H1 (cell line): ENCODE data around the gene TBKBP1. TPM values are rescaled to one million over a fixed set of nuclear protein-coding genes. Genes with fewer than 3 reads are reported as not detected.

ENCODE experiments used
- CTCF ChIA-PET: fragments of 300-600 bp; sonication (Branson Sonifier 250); formaldehyde crosslinking; loops from one replicate; lab custom pipeline; 2021; ENCODE audit not compliant: partially characterized antibody; lab: Charles Lee
- POLR2A ChIA-PET: fragments of 300-600 bp; sonication (Branson Sonifier 250); formaldehyde crosslinking; loops from one replicate; lab custom pipeline; 2021; ENCODE audit warnings: inconsistent platforms; ENCODE audit not compliant: partially characterized antibody; lab: Charles Lee
- DNase-seq, 2 experiments: peaks; one replicate each; pipeline versions ENCODE4 v3.0.0 to v3.0.0-alpha.2; 2010 to 2022; ENCODE audit warnings: low spot score in 2 of 2, low read depth in 1 of 2, mixed read lengths in 1 of 2
- FAIRE-seq: peaks from 2 replicates; lab custom pipeline; 2011; peaks lifted over from hg19 to GRCh38; lab: Jason Lieb, UNC
- H2AFZ ChIP-seq: 2 replicates; pipeline ENCODE4 v1.8.1; 2012; ENCODE audit warnings: low read length, inconsistent platforms
- H2AK5ac ChIP-seq: 2 replicates; pipeline ENCODE4 v1.6.1; 2013; ENCODE audit warnings: low read depth, low read length
- H2BK120ac ChIP-seq: replicated peaks from 2 replicates; pipeline ENCODE3; 2013; ENCODE audit warnings: low read depth, low read length, inconsistent platforms
- H2BK12ac ChIP-seq: 2 replicates; pipeline ENCODE4 v1.6.1; 2013; ENCODE audit warnings: low read depth, low read length
- H2BK15ac ChIP-seq: 2 replicates; pipeline ENCODE4 v1.6.1; 2013; ENCODE audit warnings: low read length
- H2BK20ac ChIP-seq: 2 replicates; pipeline ENCODE4 v1.6.1; 2013; ENCODE audit warnings: low read length
- H2BK5ac ChIP-seq: 2 replicates; pipeline ENCODE4 v1.6.1; 2013; ENCODE audit warnings: low read depth, low read length
- H3K14ac ChIP-seq: 2 replicates; pipeline ENCODE4 v1.6.1; 2013; ENCODE audit warnings: inconsistent platforms; ENCODE audit not compliant: insufficient read length
- H3K18ac ChIP-seq: 2 replicates; pipeline ENCODE4 v1.6.1; 2013; ENCODE audit warnings: low read length; ENCODE audit errors: extremely low read depth
- H3K23ac ChIP-seq: 2 replicates; pipeline ENCODE4 v1.6.1; 2013; ENCODE audit warnings: inconsistent platforms; ENCODE audit not compliant: insufficient read length
- H3K23me2 ChIP-seq: 2 replicates; pipeline ENCODE4 v1.6.1; 2013; ENCODE audit warnings: low read depth, low read length
- H3K27ac ChIP-seq: 2 replicates; pipeline ENCODE4 v1.6.1; 2011; ENCODE audit warnings: low read depth, low read length, inconsistent platforms
- H3K27me3 ChIP-seq, 4 experiments: replicated peaks in 1 of 4; 1 replicate in 1 of 4; 2 replicates in 3 of 4; pipeline versions ENCODE4 v1.6.1 to v1.8.1; 2011 to 2013; ENCODE audit warnings: low read length in 3 of 4, mild to moderate bottlenecking in 3 of 4, inconsistent platforms in 2 of 4, mixed read lengths in 2 of 4, moderate library complexity in 1 of 4; ENCODE audit not compliant: control insufficient read depth in 3 of 4, insufficient read depth in 3 of 4; ENCODE audit errors: extremely low read depth in 1 of 4
- H3K36me3 ChIP-seq, 4 experiments: 2 replicates each; pipeline versions ENCODE4 v1.6.1 to v1.8.1; 2011 to 2013; ENCODE audit warnings: mild to moderate bottlenecking in 4 of 4, low read length in 3 of 4, moderate library complexity in 2 of 4, control low read depth in 1 of 4, inconsistent platforms in 1 of 4; ENCODE audit not compliant: insufficient read depth in 4 of 4, control insufficient read depth in 2 of 4
- H3K4ac ChIP-seq: replicated peaks from 2 replicates; pipeline ENCODE3; 2013; ENCODE audit warnings: low read length, low read depth, mixed read lengths, inconsistent platforms; ENCODE audit not compliant: insufficient read length
- H3K4me1 ChIP-seq, 4 experiments: replicated peaks in 1 of 4; 1 replicate in 1 of 4; 2 replicates in 3 of 4; pipeline versions ENCODE4 v1.6.1 to v1.8.1; 2011 to 2013; ENCODE audit warnings: low read length in 3 of 4, inconsistent platforms in 2 of 4, mixed read lengths in 1 of 4; ENCODE audit not compliant: insufficient read depth in 4 of 4, control insufficient read depth in 3 of 4
- H3K4me2 ChIP-seq, 2 experiments: 2 replicates each; pipeline versions ENCODE4 v1.6.1 to v1.8.1; 2011 to 2013; ENCODE audit warnings: low read depth in 2 of 2, low read length in 2 of 2, control low read depth in 1 of 2, inconsistent platforms in 1 of 2, mild to moderate bottlenecking in 1 of 2; ENCODE audit not compliant: insufficient read depth in 1 of 2
- H3K4me3 ChIP-seq, 4 experiments: fragments of 200-600, 300-600 bp in 1 of 4; sonication (generic), shearing (Covaris generic), sonication (Bioruptor Twin) in 1 of 4; 2 replicates each; pipeline versions ENCODE4 v1.5.1 to v1.8.1; 2011 to 2016; ENCODE audit warnings: low read length in 4 of 4, low read depth in 3 of 4, control low read depth in 2 of 4, inconsistent platforms in 2 of 4, mild to moderate bottlenecking in 2 of 4, mixed read lengths in 1 of 4, moderate library complexity in 1 of 4; ENCODE audit not compliant: insufficient read depth in 2 of 4; ENCODE audit errors: extremely low read depth in 1 of 4
- H3K56ac ChIP-seq: replicated peaks from 2 replicates; pipeline ENCODE3; 2013; ENCODE audit warnings: low read depth, mild to moderate bottlenecking, mixed read lengths, low read length, inconsistent platforms; ENCODE audit not compliant: insufficient read length
- H3K79me1 ChIP-seq: 2 replicates; pipeline ENCODE4 v1.6.1; 2013; ENCODE audit warnings: low read depth, low read length, control low read depth
- H3K79me2 ChIP-seq, 2 experiments: 2 replicates each; pipeline versions ENCODE4 v1.6.1 to v1.8.1; 2012 to 2013; ENCODE audit warnings: low read length in 2 of 2, mild to moderate bottlenecking in 2 of 2, inconsistent platforms in 1 of 2; ENCODE audit not compliant: insufficient read depth in 2 of 2, control insufficient read depth in 1 of 2
- H3K9ac ChIP-seq, 4 experiments: replicated peaks in 1 of 4; 1 replicate in 1 of 4; 2 replicates in 3 of 4; pipeline versions ENCODE4 v1.6.1 to v1.8.1; 2011 to 2013; ENCODE audit warnings: low read depth in 3 of 4, low read length in 3 of 4, control low read depth in 2 of 4, mild to moderate bottlenecking in 2 of 4, moderate library complexity in 2 of 4, inconsistent platforms in 1 of 4; ENCODE audit errors: extremely low read depth in 1 of 4
- H3K9me3 ChIP-seq, 2 experiments: 2 replicates each; pipeline versions ENCODE4 v1.6.1 to v1.8.1; 2012 to 2013; ENCODE audit warnings: mild to moderate bottlenecking in 2 of 2, moderate library complexity in 2 of 2, control low read depth in 1 of 2, inconsistent platforms in 1 of 2, low read depth in 1 of 2, low read length in 1 of 2, mixed read lengths in 1 of 2; ENCODE audit not compliant: insufficient read depth in 2 of 2
- H4K20me1 ChIP-seq, 2 experiments: replicated peaks in 1 of 2; 2 replicates each; pipeline versions ENCODE3 to v1.8.1; 2011 to 2013; ENCODE audit warnings: inconsistent platforms in 2 of 2, low read length in 2 of 2, mild to moderate bottlenecking in 1 of 2; ENCODE audit not compliant: insufficient read depth in 2 of 2, control insufficient read depth in 1 of 2
- H4K5ac ChIP-seq: 2 replicates; pipeline ENCODE4 v1.6.1; 2013; ENCODE audit warnings: low read length, low read depth, mixed read lengths, inconsistent platforms; ENCODE audit not compliant: insufficient read length
- H4K8ac ChIP-seq: 2 replicates; pipeline ENCODE4 v1.8.0; 2013; ENCODE audit warnings: mild to moderate bottlenecking, moderate library complexity, low read length, inconsistent platforms; ENCODE audit not compliant: insufficient read depth; ENCODE audit errors: extremely low read depth
- H4K91ac ChIP-seq: replicated peaks from 2 replicates; pipeline ENCODE3; 2013; ENCODE audit warnings: low read length, mixed read lengths, inconsistent platforms; ENCODE audit not compliant: insufficient read length
- ATF2 ChIP-seq: IDR thresholded peaks from 2 replicates; pipeline ENCODE4 v1.6.1; 2012; ENCODE audit warnings: low read length, inconsistent platforms
- CTCF ChIP-seq, 3 experiments: IDR thresholded peaks; 1 replicate in 2 of 3; 2 replicates in 1 of 3; pipeline versions ENCODE4 v1.5.1 to v1.6.1; 2011; ENCODE audit warnings: low read length in 3 of 3, mild to moderate bottlenecking in 3 of 3, inconsistent platforms in 2 of 3, low read depth in 1 of 3, moderate library complexity in 1 of 3; ENCODE audit not compliant: insufficient read depth in 1 of 3; ENCODE audit errors: control extremely low read depth in 1 of 3
- E2F6 ChIP-seq: IDR thresholded peaks from 2 replicates; pipeline ENCODE4 v1.6.1; 2012; ENCODE audit warnings: inconsistent platforms
- HDAC6 ChIP-seq: IDR thresholded peaks from one replicate; pipeline ENCODE4 v1.7.1; 2012; ENCODE audit warnings: low read depth, mild to moderate bottlenecking, inconsistent platforms, low read length, moderate library complexity
- PHF8 ChIP-seq: fragments of 200-600 bp; sonication (generic); conservative IDR thresholded peaks from 2 replicates; pipeline ENCODE4 v1.7.1; 2012; ENCODE audit warnings: low read depth, mild to moderate bottlenecking, inconsistent platforms, low read length, moderate library complexity
- POLR2A ChIP-seq, 2 experiments: IDR thresholded peaks; 1 replicate in 1 of 2; 2 replicates in 1 of 2; pipeline ENCODE4 v1.6.1; 2011; ENCODE audit warnings: low read depth in 2 of 2, low read length in 2 of 2, mild to moderate bottlenecking in 2 of 2; ENCODE audit errors: control extremely low read depth in 1 of 2
- POU5F1 ChIP-seq: IDR thresholded peaks from 2 replicates; pipeline ENCODE4 v1.6.1; 2011; ENCODE audit warnings: low read depth, mild to moderate bottlenecking, low read length, moderate library complexity
- RBBP5 ChIP-seq: IDR thresholded peaks from 2 replicates; pipeline ENCODE4 v1.7.1; 2012; ENCODE audit warnings: low read depth, mild to moderate bottlenecking, inconsistent platforms, low read length, moderate library complexity, borderline replicate concordance
- RXRA ChIP-seq: IDR thresholded peaks from 2 replicates; pipeline ENCODE4 v1.6.1; 2011; ENCODE audit warnings: low read depth, mild to moderate bottlenecking, low read length, moderate library complexity; ENCODE audit not compliant: insufficient read depth
- SIRT6 ChIP-seq: IDR thresholded peaks from one replicate; pipeline ENCODE4 v1.7.1; 2012; ENCODE audit warnings: low read length, inconsistent platforms
- WGBS, 2 experiments: shearing (Covaris generic) in 1 of 2; methylation state at CpG; one replicate each; pipeline versions ENCODE4 v1.1.6 to v1.1.7; 2013 to 2015; ENCODE audit warnings: low lambda C conversion rate in 2 of 2, mixed read lengths in 2 of 2, inconsistent platforms in 1 of 2, low coverage in 1 of 2, missing lambda C conversion rate in 1 of 2; ENCODE audit not compliant: insufficient replicate concordance in 2 of 2, insufficient coverage in 1 of 2, insufficient read length in 1 of 2; ENCODE audit errors: extremely low coverage in 1 of 2, missing lambda C conversion rate in 1 of 2; 5-methylcytosine and 5-hydroxymethylcytosine counted together
- polyA plus RNA-seq, 7 experiments: library from polyadenylated mRNA; depleted of rRNA in 3 of 7; stranded (reverse) in 5 of 7; unstranded in 2 of 7; fragments of >200 nt in 5 of 7; fragments of 200-250 nt in 2 of 7; gene quantifications; 1 replicate in 5 of 7; 2 replicates in 1 of 7; 4 replicates in 1 of 7; pipeline versions ENCODE4 v1.2.1 to v1.2.3, GENCODE V29; 2011 to 2013; ENCODE audit warnings: missing spikeins in 2 of 7, mixed read lengths in 2 of 7
- total RNA-seq: library from RNA; stranded (reverse); fragmentation: NEBNext Ultra II Directional; extraction: Animal tissue kit (Norgen Biotek cat#: 25700); gene quantifications from 2 replicates; pipeline ENCODE4 v1.2.1, GENCODE V29; 2021

TBKBP1 gene
- total and polyA plus RNA-seq, 2 of the 8 experiments (the other 6 are each of a cell fraction or from before 2014, with no cell fraction given), result 6.3 to 15.1 TPM

- H3K27ac ChIP-seq, result no peak overlapping the region
- no peak overlapping the region for H2AK5ac ChIP-seq
- no peak overlapping the region for H4K91ac ChIP-seq
- H4K8ac ChIP-seq, result no peak overlapping the region
- H3K9ac ChIP-seq, result no peak overlapping the region
- H3K23ac ChIP-seq, result no peak overlapping the region
- no peak overlapping the region for H3K4me2 ChIP-seq
- H2AFZ ChIP-seq, result no peak overlapping the region
- no peaks in the 10 kb centered on the region for H3K36me3 ChIP-seq
- H3K9me3 ChIP-seq, result no peaks in the 10 kb centered on the region
- ChIA-PET POLR2A (no interaction called here), CTCF (interaction anchor here (1.1 to 4.6 kb wide), 2 partner anchors 15 to 19 kb away, joined by 3 to 26 read pairs; no protein-coding TSS in a partner anchor)
- H4K20me1 ChIP-seq, result no peaks in the 10 kb centered on the region
- no peak overlapping the region for H2BK120ac ChIP-seq
- H3K56ac ChIP-seq, result no peak overlapping the region
- no peaks in the 10 kb centered on the region for H3K79me1 ChIP-seq
- no peaks in the 10 kb centered on the region for H3K27me3 ChIP-seq
- H3K23me2 ChIP-seq, result no peaks in the 10 kb centered on the region
- H3K14ac ChIP-seq, result no peak overlapping the region
- H3K4ac ChIP-seq, result no peak overlapping the region
- no peak overlapping the region for H2BK5ac ChIP-seq
- H4K5ac ChIP-seq, result no peak overlapping the region
- DNase-seq (no peak), FAIRE-seq (no peak)
- H3K4me1 ChIP-seq, result no peaks in the 10 kb centered on the region
- H3K4me3 ChIP-seq, result no peak overlapping the region
- no peak overlapping the region for H2BK20ac ChIP-seq
- H2BK15ac ChIP-seq, result no peak overlapping the region
- no peak overlapping the region for H2BK12ac ChIP-seq
- 67% methylated on average over 1 of the region's 1 CpG; no CpG with 5 or more reads in 1 of the 2 experiments for WGBS, 2 experiments
- no peaks in the 10 kb centered on the region for H3K79me2 ChIP-seq
- no peak overlapping the region for H3K18ac ChIP-seq
- TF ChIP-seq CTCF (IDR thresholded peaks at IDR 0.05; ENCODE audit: control extremely low read depth in 1 of 3, insufficient read depth in 1 of 3, low read depth in 1 of 3, low read length in 3 of 3) (no peak), SIRT6 (no peak), E2F6 (no peak), RBBP5 (no peak), ATF2 (no peak), POU5F1 (no peak), HDAC6 (no peak), RXRA (no peak), PHF8 (no peak), POLR2A (IDR thresholded peaks at IDR 0.05; ENCODE audit: control extremely low read depth in 1 of 2, low read depth in 2 of 2, low read length in 2 of 2) (no peak)
These were observed 63.4 kb downstream of the TBKBP1 start for GRCh38 chr17:47757386-47757785.
